ENCODE measurements around the gene ANKLE1.
A peak's percentile ranks its signal among the peaks of the same experiment; 100 is the strongest.

ANKLE1 gene

DNA sequence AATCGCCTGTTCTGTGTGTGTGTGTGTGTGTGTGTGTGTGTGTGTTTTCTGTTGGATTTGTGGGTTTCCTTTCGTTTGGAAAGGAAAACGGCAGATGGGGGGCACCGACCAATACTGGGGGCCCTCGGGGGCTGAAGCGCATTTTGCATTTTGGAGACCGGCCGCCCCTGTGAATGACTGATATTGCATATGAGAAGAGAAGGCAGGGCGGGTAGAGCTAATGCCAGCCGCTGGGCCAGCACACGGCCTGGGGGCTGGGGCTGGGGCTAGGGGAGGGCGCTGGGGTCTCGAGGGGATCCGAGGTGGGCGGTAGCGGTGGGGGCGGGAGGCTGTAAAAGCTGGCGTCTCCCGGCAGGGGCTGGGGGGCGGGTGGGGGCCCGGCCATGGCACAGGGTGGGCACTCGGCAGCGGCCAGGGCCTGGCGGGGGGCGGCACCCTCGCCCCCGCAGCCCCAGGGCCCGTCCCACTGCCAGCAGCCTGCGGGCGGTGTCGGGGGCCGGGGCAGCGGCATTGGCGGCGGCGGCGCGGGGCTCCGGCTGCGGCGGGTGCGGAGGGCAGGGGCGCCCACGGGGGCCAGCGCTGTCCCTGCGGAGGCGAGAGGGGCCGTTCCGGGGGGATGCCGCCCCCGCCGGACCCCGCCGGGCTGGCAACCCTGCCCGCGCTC lies 41.7 kb downstream of the ANKLE1 start:
- intact Hi-C loops (cut with DNase I) = no loop called here
- no peak for DNase-seq

DNA sequence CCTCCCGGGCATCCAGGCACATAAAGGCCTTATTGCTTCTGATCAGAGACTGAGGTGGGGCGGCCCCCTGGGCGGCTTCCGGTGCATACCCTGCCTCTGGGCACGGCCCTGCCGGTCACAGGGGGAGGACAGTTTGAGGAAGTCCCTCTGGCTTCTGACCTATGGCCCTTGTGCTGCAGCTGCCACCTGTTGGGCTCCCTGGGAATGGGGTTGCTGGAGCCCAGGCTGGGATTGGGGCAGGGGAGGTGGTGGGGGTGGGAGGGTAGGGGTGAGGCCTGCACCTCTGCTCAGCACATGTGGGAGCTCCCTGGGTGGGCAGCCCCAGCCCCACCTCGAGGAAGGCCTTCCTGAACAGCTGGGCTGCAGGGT lies 42.2 kb downstream of the ANKLE1 start:
- no peak for DNase-seq
- intact Hi-C loops (cut with DNase I) = no loop called here

GRCh38 chr19:17324357-17325114 lies 42.8 kb downstream of the ANKLE1 start:
- intact Hi-C loops (cut with DNase I) = no loop called here
- no peak for DNase-seq

GRCh38 chr19:17325133-17325532 lies 43.4 kb downstream of the ANKLE1 start:
- intact Hi-C loops (cut with DNase I) = no loop called here
- DNase-seq = peak in 1 of 10 donors; percentile 85

GRCh38 chr19:17325881-17326594 lies 44.3 kb downstream of the ANKLE1 start:
- intact Hi-C loops (cut with DNase I) = no loop called here
- DNase-seq = peak in 5 of 10 donors; percentile 38 to 61 (median 56)

GRCh38 chr19:17326595-17326966 lies 44.9 kb downstream of the ANKLE1 start:
- intact Hi-C loops (cut with DNase I) = no loop called here
- DNase-seq = no peak

- DNase-seq = no peak
- intact Hi-C loops (cut with DNase I) = no loop called here
Observed at GRCh38 chr19:17327068-17327653, 45.5 kb downstream of the ANKLE1 start.

- no peak for DNase-seq
- intact Hi-C loops (cut with DNase I) = no loop called here
Observed at GRCh38 chr19:17327654-17328516, 46.2 kb downstream of the ANKLE1 start.

DNA sequence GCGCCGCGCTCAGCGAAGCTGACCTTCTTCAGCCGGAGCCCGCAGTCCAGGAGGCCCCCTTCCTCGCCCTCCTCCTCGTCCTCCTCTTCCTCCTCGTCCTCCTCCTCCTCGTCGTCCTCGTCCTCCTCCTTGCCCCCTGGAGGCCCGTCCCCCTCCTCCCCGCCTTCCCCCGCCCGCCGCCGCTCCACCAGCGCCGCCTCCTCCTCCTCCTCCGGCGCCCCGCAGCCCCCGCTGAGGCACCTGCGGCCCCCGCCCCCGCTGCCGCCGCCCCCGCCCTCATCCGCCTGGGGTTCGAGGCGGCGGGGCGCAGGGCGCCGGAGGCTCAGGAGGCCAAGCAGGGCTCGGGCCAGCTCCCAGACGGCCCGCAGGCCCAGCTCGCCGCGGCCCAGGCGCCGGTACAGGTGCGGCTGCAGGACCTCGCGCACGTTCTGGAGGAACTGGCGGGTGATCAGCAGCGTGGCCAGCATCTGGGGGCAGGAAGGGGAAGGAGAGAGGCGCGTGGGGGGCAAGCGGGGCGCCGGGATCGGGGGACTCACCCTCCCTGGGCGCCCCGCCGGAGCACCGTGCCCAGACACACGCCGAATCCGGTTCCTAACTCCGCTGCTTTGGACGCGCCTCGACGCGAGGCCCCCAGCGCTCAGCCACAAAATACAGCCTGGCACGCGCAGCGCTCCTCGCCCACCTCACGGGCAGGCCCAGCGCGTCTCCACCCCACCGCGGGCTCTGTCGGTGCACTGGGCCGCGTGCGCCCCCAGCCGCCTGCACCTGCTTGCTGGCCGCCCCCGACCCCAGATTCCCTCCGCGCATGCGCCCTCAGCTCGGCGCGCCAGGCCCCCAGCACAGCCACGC lies 47.0 kb downstream of the ANKLE1 start:
- peak in 1 of 10 donors; percentile 79 for DNase-seq
- intact Hi-C loops (cut with DNase I) = no loop called here

GRCh38 chr19:17329366-17330261 lies 47.9 kb downstream of the ANKLE1 start:
- no peak for DNase-seq
- intact Hi-C loops (cut with DNase I) = loop anchor here (10.0 kb wide), 1 partner anchor 145 kb away; the partner anchor contains the start of gene SLC27A1

DNA sequence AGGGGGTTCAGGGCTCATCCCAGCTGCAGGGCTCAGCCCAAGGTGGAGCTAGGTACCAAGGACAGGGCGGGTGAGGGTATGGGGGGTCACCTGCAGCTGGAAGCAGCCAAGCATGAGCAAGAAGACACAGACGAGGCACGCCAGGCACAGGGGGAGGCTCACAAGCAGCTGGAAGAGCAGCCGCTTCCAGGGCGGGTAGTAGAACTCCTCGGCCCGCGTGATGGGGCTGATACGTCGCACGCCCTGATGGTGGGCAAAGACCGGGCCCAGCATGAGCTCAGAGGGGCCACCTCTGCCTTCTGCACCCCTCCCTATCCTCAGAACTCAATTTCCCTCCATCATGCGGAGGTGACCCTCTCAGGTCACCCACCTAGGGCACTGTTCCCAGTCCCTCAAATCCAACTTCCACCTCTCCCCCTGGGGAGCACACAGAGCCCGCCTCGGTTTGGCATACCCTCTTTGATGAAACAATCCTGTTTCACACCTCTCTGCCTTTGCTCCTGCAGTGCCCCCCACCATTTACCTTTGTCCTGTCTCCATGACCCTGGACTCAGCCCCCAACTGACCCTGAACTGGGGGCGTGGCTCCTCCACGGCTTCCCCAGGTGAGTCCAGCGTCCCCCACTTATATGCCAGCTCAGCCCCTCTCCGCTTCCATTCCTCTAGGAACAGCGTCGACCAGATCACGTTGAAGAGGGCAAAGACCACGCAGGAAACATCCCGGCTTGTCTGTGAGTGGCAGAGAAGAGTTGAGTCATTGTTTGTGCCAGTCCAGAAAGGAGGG lies 48.8 kb downstream of the ANKLE1 start:
- DNase-seq = no peak
- intact Hi-C loops (cut with DNase I) = loop anchor here (10.0 kb wide), 1 partner anchor 144 kb away; the partner anchor contains the start of gene SLC27A1

DNA sequence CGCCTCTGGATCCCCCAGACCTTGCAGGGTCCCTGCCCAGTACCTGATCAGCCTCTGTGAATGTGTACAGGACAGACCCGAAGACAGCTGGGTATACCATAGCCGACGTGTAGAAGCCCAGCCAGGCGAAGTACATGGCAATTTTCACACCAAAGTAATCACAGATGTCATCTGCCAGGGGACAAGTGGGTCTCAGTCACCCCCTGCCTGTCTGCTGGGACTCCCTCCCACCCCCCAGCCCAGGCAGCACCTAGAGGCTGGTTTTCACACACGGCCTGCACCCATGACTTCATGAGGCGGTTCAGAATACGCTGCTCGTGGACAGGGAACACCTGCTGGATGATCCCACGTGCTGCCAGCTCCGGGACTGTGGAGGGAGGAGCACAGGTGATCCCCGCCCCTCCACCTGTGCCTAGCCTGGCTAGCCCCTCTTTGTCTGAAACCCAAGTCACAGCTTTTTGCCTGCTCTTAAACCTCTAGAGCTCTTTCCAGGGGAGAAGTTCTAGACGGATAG lies 49.4 kb downstream of the ANKLE1 start:
- intact Hi-C loops (cut with DNase I) = loop anchor here (10.0 kb wide), 1 partner anchor 144 kb away; the partner anchor contains the start of gene SLC27A1
- no peak for DNase-seq

DNA sequence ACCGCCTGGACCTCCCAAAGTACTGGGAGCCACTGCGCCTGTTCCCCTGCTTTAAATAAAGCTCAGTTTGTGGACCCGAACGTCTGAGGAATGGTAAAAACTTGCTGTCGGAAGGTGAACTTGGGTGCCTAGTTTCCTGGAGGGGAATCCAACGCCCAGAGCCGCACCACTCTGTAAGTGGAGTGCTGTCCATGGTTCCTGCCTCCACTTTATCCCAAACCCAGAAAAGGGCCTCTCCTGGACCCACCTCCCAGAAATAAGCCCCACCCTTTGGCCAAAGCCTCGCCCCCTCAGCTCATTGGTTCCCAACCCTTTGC lies 50.6 kb downstream of the ANKLE1 start:
- DNase-seq = no peak
- intact Hi-C loops (cut with DNase I) = loop anchor here (10.0 kb wide), 1 partner anchor 142 kb away; the partner anchor contains the start of gene SLC27A1

- intact Hi-C loops (cut with DNase I) = loop anchor here (10.0 kb wide), 1 partner anchor 142 kb away; the partner anchor contains the start of gene SLC27A1
- DNase-seq = peak in 1 of 10 donors; percentile 28
Observed at GRCh38 chr19:17332677-17333581, 51.2 kb downstream of the ANKLE1 start.

GRCh38 chr19:17333611-17334413 lies 52.1 kb downstream of the ANKLE1 start:
- DNase-seq = no peak
- intact Hi-C loops (cut with DNase I) = loop anchor here (1.0 to 10.0 kb wide), 2 partner anchors 25 to 141 kb away; partner anchors contain the start of genes DDA1 and SLC27A1

All from posterior cingulate gyrus (tissue), 11 donors.